Spleen (tissue), 7 donors: ENCODE results near the gene OPN5.

ENCODE experiments used
- POLR2A ChIP-seq, 3 donors: fragments of 450-650 bp; IDR thresholded peaks; one replicate each; pipeline ENCODE4 v1.5.1; 2017; ENCODE audit warnings: antibody characterized with exemption in 3 of 3, mild to moderate bottlenecking in 1 of 3
- TF ChIP-seq, protein P1 (sequence below), 11 experiments: fragments of 200-600 bp in 7 of 11; fragments of 450-650 bp in 4 of 11; sonication (generic) in 4 of 11; IDR thresholded peaks in 8 of 11; conservative IDR thresholded peaks in 3 of 11; 1 replicate in 7 of 11; 2 replicates in 4 of 11; pipeline versions ENCODE4 v1.4.0 to v1.8.0; 2016 to 2021; ENCODE audit warnings: antibody characterized with exemption in 11 of 11, inconsistent platforms in 4 of 11, mild to moderate bottlenecking in 1 of 11
- donor health status: DM: no; HTN: no; CAD: no; lungs with moderate emphysema.
- donor health status: DM: no; HTN: no; CAD: no.
- donor health status: DM: no; HTN: no; CAD: no.

DNA sequence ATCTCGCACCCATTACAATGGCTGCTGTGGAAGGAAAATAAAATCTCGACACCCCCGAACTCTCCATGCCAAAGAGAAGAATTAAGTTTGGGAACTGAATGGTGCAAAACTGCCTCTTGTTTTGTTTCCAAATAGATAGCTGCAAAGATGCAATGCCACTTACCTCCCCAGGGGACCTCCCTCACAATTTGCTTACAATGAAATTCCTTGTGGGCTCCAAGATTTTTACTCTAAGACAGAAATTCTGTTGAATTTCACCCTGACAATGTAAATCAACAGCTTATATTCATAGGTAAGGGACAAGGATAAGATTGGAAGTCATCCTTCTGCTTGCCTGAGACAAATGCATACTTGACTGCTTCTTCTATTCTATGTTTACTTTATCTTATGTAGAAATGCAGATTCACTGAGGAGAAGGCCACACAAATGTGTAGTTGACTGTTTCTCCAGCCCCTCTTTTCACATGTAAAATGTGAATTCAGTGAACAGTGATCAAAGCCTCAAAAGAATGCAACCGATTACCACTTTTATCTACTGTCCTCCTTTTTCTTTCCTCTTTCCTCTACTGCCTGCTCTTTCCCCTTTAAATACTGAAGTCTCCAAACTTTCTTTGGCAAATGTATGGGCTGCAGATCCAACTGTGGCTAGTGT is 46.9 kb upstream of the OPN5 start:
- TF ChIP-seq, protein P1, sequence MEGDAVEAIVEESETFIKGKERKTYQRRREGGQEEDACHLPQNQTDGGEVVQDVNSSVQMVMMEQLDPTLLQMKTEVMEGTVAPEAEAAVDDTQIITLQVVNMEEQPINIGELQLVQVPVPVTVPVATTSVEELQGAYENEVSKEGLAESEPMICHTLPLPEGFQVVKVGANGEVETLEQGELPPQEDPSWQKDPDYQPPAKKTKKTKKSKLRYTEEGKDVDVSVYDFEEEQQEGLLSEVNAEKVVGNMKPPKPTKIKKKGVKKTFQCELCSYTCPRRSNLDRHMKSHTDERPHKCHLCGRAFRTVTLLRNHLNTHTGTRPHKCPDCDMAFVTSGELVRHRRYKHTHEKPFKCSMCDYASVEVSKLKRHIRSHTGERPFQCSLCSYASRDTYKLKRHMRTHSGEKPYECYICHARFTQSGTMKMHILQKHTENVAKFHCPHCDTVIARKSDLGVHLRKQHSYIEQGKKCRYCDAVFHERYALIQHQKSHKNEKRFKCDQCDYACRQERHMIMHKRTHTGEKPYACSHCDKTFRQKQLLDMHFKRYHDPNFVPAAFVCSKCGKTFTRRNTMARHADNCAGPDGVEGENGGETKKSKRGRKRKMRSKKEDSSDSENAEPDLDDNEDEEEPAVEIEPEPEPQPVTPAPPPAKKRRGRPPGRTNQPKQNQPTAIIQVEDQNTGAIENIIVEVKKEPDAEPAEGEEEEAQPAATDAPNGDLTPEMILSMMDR (IDR thresholded peaks at IDR 0.05 in 8 of 11, conservative IDR thresholded peaks at IDR 0.05 in 3 of 11), result no peak
- TF ChIP-seq POLR2A (IDR thresholded peaks at IDR 0.05), result no peak
